Measurements from ENCODE around the gene LAT.

- TF ChIP-seq, protein P1, sequence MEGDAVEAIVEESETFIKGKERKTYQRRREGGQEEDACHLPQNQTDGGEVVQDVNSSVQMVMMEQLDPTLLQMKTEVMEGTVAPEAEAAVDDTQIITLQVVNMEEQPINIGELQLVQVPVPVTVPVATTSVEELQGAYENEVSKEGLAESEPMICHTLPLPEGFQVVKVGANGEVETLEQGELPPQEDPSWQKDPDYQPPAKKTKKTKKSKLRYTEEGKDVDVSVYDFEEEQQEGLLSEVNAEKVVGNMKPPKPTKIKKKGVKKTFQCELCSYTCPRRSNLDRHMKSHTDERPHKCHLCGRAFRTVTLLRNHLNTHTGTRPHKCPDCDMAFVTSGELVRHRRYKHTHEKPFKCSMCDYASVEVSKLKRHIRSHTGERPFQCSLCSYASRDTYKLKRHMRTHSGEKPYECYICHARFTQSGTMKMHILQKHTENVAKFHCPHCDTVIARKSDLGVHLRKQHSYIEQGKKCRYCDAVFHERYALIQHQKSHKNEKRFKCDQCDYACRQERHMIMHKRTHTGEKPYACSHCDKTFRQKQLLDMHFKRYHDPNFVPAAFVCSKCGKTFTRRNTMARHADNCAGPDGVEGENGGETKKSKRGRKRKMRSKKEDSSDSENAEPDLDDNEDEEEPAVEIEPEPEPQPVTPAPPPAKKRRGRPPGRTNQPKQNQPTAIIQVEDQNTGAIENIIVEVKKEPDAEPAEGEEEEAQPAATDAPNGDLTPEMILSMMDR (IDR thresholded peaks at IDR 0.05 in 8 of 11, conservative IDR thresholded peaks at IDR 0.05 in 3 of 11), result no peak
- TF ChIP-seq POLR2A (IDR thresholded peaks at IDR 0.05), result no peak
These were observed 49.5 kb upstream of the LAT start for GRCh38 chr16:28935346-28935745.

Data from spleen (tissue), 7 donors.